Esophagus squamous epithelium (tissue), 5 donors: ENCODE measurements around the gene ULK2. TPM values are rescaled to one million over a fixed set of nuclear protein-coding genes. Genes with fewer than 3 reads are reported as not detected.

Experiments
- DNase-seq: peaks from one replicate; lab custom pipeline; 2025; lab: John Stamatoyannopoulos, UW
- H3K27ac ChIP-seq, 4 donors: fragments of 200-600 bp; sonication (generic); one replicate each; pipeline ENCODE4 v1.5.1; 2016 to 2019; ENCODE audit warnings: mild to moderate bottlenecking in 1 of 4
- H3K27me3 ChIP-seq, 4 donors: fragments of 200-600 bp; sonication (generic); 1 replicate in 3 of 4; 2 replicates in 1 of 4; pipeline versions ENCODE4 v1.5.1 to v1.6.0; 2017 to 2021; ENCODE audit warnings: antibody characterized with exemption in 1 of 4
- H3K36me3 ChIP-seq, 3 donors: fragments of 200-600 bp; sonication (generic); one replicate each; pipeline ENCODE4 v1.5.1; 2016 to 2019
- H3K4me1 ChIP-seq, 3 donors: fragments of 200-600 bp; sonication (generic); one replicate each; pipeline ENCODE4 v1.5.1; 2017 to 2019
- H3K4me3 ChIP-seq, 4 donors: fragments of 200-600 bp; sonication (generic); 1 replicate in 3 of 4; 2 replicates in 1 of 4; pipeline ENCODE4 v1.5.1; 2016 to 2019; ENCODE audit warnings: mild to moderate bottlenecking in 2 of 4, moderate library complexity in 1 of 4
- H3K9me3 ChIP-seq, 3 donors: fragments of 200-600 bp; sonication (generic); one replicate each; pipeline ENCODE4 v1.5.1; 2016 to 2019
- CTCF ChIP-seq, 6 experiments: fragments of 450-650 bp in 4 of 6; fragments of 200-600 bp in 2 of 6; sonication (generic) in 2 of 6; IDR thresholded peaks; one replicate each; pipeline ENCODE4 v1.5.1; 2016 to 2019; ENCODE audit warnings: antibody characterized with exemption in 6 of 6, mild to moderate bottlenecking in 4 of 6, moderate library complexity in 4 of 6
- POLR2A ChIP-seq, 4 donors: fragments of 450-650 bp; IDR thresholded peaks; one replicate each; pipeline ENCODE4 v1.6.1; 2017; ENCODE audit warnings: antibody characterized with exemption in 4 of 4, mild to moderate bottlenecking in 4 of 4, moderate library complexity in 3 of 4
- WGBS, 2 donors: methylation state at CpG; one replicate each; pipeline ENCODE4 v1.1.5; 2018; 5-methylcytosine and 5-hydroxymethylcytosine counted together
- intact Hi-C: fragments of 100-400 bp; cut with DNase I; formaldehyde crosslinking; loops from one replicate; pipeline ENCODE4 v1.15.0; 2022
- total RNA-seq, 4 donors: library from RNA; depleted of rRNA; stranded (reverse); fragments of >200 nt; gene quantifications; one replicate each; pipeline ENCODE4 v1.1.0, GENCODE V29; 2016
- donor health status: DM: yes; HTN: yes; CAD: no.

ULK2 gene
- total RNA-seq, 4 donors from 2014 or later = 6.0 to 17.4 (median 8.2) TPM

GRCh38 chr17:19880393-19880792 is 12.7 kb upstream of the ULK2 start:
- no peaks in the 10 kb centered on the region for H3K36me3 ChIP-seq
- H3K27ac ChIP-seq = no peak overlapping the region
- peaks cover 0 to 11% (median 0%) of the 10 kb centered on the region in 4 donors for H3K27me3 ChIP-seq
- 80 to 83% methylated on average over 4 of the region's 4 CpGs for WGBS, 2 donors
- no peaks in the 10 kb centered on the region for H3K4me1 ChIP-seq
- H3K4me3 ChIP-seq = no peak overlapping the region
- DNase-seq = no peak
- H3K9me3 ChIP-seq = no peaks in the 10 kb centered on the region
- intact Hi-C loops = no loop called here
- TF ChIP-seq POLR2A (IDR thresholded peaks at IDR 0.05) (no peak), CTCF (IDR thresholded peaks at IDR 0.05) (no peak)

GRCh38 chr17:19877364-19877945 is 9.7 kb upstream of the ULK2 start:
- no peaks in the 10 kb centered on the region for H3K36me3 ChIP-seq
- H3K27me3 ChIP-seq = peaks cover 0 to 11% (median 0%) of the 10 kb centered on the region in 4 donors
- no peak overlapping the region for H3K27ac ChIP-seq
- no peaks in the 10 kb centered on the region for H3K9me3 ChIP-seq
- TF ChIP-seq POLR2A (IDR thresholded peaks at IDR 0.05) (no peak), CTCF (IDR thresholded peaks at IDR 0.05) (no peak)
- WGBS, 2 donors = 44 to 49% methylated on average over 6 of the region's 6 CpGs
- intact Hi-C loops = no loop called here
- H3K4me1 ChIP-seq = no peaks in the 10 kb centered on the region
- no peak for DNase-seq
- no peak overlapping the region for H3K4me3 ChIP-seq

DNA sequence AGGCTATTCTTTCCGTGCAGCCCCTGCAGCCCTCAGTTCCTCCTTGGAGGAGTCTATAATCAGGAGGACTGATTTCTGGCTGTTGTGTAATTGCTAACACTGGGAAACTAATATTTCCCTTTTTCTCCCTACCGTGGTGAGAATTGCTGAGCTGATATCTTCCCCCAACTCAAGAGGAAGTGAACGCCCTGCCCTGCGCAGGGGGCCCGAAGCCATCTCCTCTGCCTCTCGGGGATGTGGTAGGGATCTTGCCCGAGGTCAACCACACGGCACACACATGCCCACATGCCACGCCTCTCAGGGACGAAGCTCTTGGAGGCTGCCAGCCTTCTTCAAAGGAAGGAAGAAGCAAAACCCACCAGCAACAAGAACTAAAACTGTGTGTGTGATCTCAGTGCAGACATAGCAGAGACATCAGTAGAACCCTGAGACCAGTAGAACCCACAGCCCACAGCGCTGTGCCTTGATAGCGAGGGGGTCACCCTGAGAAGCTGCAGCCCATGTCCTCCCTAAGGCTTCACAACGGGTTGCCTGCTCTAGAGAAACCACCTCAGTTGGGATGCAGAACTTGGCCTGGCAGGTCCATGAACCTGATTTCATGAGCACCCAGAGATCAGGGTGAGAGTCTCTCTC is 8.9 kb upstream of the ULK2 start:
- TF ChIP-seq CTCF (IDR thresholded peaks at IDR 0.05) (no peak), POLR2A (IDR thresholded peaks at IDR 0.05) (no peak)
- H3K4me1 ChIP-seq = no peaks in the 10 kb centered on the region
- H3K4me3 ChIP-seq = no peak overlapping the region
- H3K27ac ChIP-seq = no peak overlapping the region
- DNase-seq = no peak
- no peaks in the 10 kb centered on the region for H3K9me3 ChIP-seq
- no peaks in the 10 kb centered on the region for H3K36me3 ChIP-seq
- peaks cover 0 to 11% (median 0%) of the 10 kb centered on the region in 4 donors for H3K27me3 ChIP-seq
- intact Hi-C loops = no loop called here
- 53 to 66% methylated on average over 5 to 11 of the region's 13 CpGs for WGBS, 2 donors

- Histone ChIP-seq H3K27me3 (peaks cover 0 to 2% (median 0%) of the 10 kb centered on the region in 4 donors), H3K4me1 (no peaks in the 10 kb centered on the region), H3K27ac (no peak overlapping the region), H3K9me3 (no peaks in the 10 kb centered on the region), H3K4me3 (no peak overlapping the region), H3K36me3 (no peaks in the 10 kb centered on the region)
- WGBS, 2 donors = 79 to 80% methylated on average over 7 to 10 of the region's 10 CpGs
- no peak for DNase-seq
- intact Hi-C loops = no loop called here
- TF ChIP-seq POLR2A (IDR thresholded peaks at IDR 0.05) = no peak
- no peak for TF ChIP-seq CTCF (IDR thresholded peaks at IDR 0.05)
Observed at GRCh38 chr17:19874256-19874655, 6.5 kb upstream of the ULK2 start.

DNA sequence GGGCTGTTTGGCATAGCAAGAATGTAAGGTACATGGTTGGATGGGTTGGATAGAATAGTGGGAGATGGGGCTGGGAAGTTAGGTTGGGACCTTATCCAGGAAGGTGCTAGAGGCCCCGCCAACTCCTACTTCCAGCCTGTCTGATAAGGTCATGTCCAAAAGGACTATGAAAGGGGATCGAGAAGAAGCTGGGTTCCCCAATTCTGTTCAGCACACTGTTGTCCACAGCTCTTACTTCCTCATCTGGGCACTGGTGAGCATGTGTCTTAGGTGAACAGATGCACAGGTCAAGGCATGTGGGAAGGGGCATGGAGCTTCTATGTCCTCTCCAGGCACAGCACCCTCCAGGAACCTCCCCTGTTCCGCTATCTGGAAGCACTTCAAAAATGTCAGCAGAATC is 5.6 kb upstream of the ULK2 start:
- TF ChIP-seq CTCF (IDR thresholded peaks at IDR 0.05) (no peak), POLR2A (IDR thresholded peaks at IDR 0.05) (no peak)
- Histone ChIP-seq H3K27ac (no peak overlapping the region), H3K9me3 (no peaks in the 10 kb centered on the region), H3K27me3 (no peaks in the 10 kb centered on the region), H3K4me1 (peaks cover 0 to under 1% (median 0%) of the 10 kb centered on the region in 3 donors), H3K36me3 (no peaks in the 10 kb centered on the region), H3K4me3 (no peak overlapping the region)
- intact Hi-C loops = no loop called here
- 81 to 86% methylated on average over 3 of the region's 3 CpGs for WGBS, 2 donors
- no peak for DNase-seq
